ENCODE measurements around the gene RIMS1.
A peak's percentile ranks its signal among the peaks of the same experiment; 100 is the strongest.

The RIMS1 gene

GRCh38 chr6:72083976-72084375 lies 197.6 kb downstream of the RIMS1 start:
- no peak for DNase-seq (ENCODE audit: low spot score)

GRCh38 chr6:72084992-72085569 lies 198.7 kb downstream of the RIMS1 start:
- peak; percentile 16 for DNase-seq (ENCODE audit: low spot score)

- DNase-seq (ENCODE audit: low spot score) = no peak
Measured at GRCh38 chr6:72094506-72094905, 208.2 kb downstream of the RIMS1 start.

- no peak for DNase-seq (ENCODE audit: low spot score)
Measured at GRCh38 chr6:72102561-72102960, 216.2 kb downstream of the RIMS1 start.

GRCh38 chr6:72111611-72112010 lies 225.3 kb downstream of the RIMS1 start:
- DNase-seq (ENCODE audit: low spot score) = no peak

- DNase-seq (ENCODE audit: low spot score) = no peak
Measured at GRCh38 chr6:72130327-72130726, 244.0 kb downstream of the RIMS1 start.

- DNase-seq (ENCODE audit: low spot score) = no peak
Measured at GRCh38 chr6:72132427-72132826, 246.1 kb downstream of the RIMS1 start.

GRCh38 chr6:72132851-72133250 lies 246.5 kb downstream of the RIMS1 start:
- DNase-seq (ENCODE audit: low spot score) = no peak

GRCh38 chr6:72133324-72133723 lies 247.0 kb downstream of the RIMS1 start:
- no peak for DNase-seq (ENCODE audit: low spot score)

GRCh38 chr6:72140795-72141194 lies 254.4 kb downstream of the RIMS1 start:
- DNase-seq (ENCODE audit: low spot score) = no peak

GRCh38 chr6:72149715-72150114 lies 263.4 kb downstream of the RIMS1 start:
- no peak for DNase-seq (ENCODE audit: low spot score)

- DNase-seq (ENCODE audit: low spot score) = no peak
Measured at GRCh38 chr6:72151742-72152141, 265.4 kb downstream of the RIMS1 start.

GRCh38 chr6:72175916-72176315 lies 289.6 kb downstream of the RIMS1 start:
- DNase-seq (ENCODE audit: low spot score) = no peak

GRCh38 chr6:72182337-72183246 lies 296.2 kb downstream of the RIMS1 start:
- peak; percentile 52 for DNase-seq (ENCODE audit: low spot score)

- no peak for DNase-seq (ENCODE audit: low spot score)
Measured at GRCh38 chr6:72203983-72204382, 317.6 kb downstream of the RIMS1 start.

- no peak for DNase-seq (ENCODE audit: low spot score)
Measured at GRCh38 chr6:72205500-72205899, 319.1 kb downstream of the RIMS1 start.

- no peak for DNase-seq (ENCODE audit: low spot score)
Measured at GRCh38 chr6:72206606-72207005, 320.3 kb downstream of the RIMS1 start.

- DNase-seq (ENCODE audit: low spot score) = peak; percentile 56
Measured at GRCh38 chr6:72212686-72213085, 326.3 kb downstream of the RIMS1 start.

- DNase-seq (ENCODE audit: low spot score) = no peak
Measured at GRCh38 chr6:72213654-72214053, 327.3 kb downstream of the RIMS1 start.

GRCh38 chr6:72216222-72217068 lies 330.1 kb downstream of the RIMS1 start:
- DNase-seq (ENCODE audit: low spot score) = peak; percentile 37

- DNase-seq (ENCODE audit: low spot score) = no peak
Measured at GRCh38 chr6:72217626-72218025, 331.3 kb downstream of the RIMS1 start.

GRCh38 chr6:72218125-72218524 lies 331.8 kb downstream of the RIMS1 start:
- peak; percentile 76 for DNase-seq (ENCODE audit: low spot score)
